SU-DHL-6 (cell line): Measurements from ENCODE around the gene TET3.

Experiments
- CTCF ChIP-seq: fragments of 200-600 bp; sonication (generic); IDR thresholded peaks from one replicate; pipeline ENCODE4 v1.5.1; 2017; ENCODE audit warnings: antibody characterized with exemption, mild to moderate bottlenecking, low read length, moderate library complexity; ENCODE audit not compliant: insufficient read depth, poor library complexity, severe bottlenecking
- EZH2phosphoT487 ChIP-seq: fragments of 200-600 bp; sonication (generic), shearing (Covaris generic); conservative IDR thresholded peaks from 2 replicates; pipeline ENCODE4 v1.6.1; 2018; ENCODE audit warnings: mild to moderate bottlenecking, antibody characterized with exemption, low read length, moderate library complexity, mixed read lengths

GRCh38 chr2:73994178-73994831, 9.6 kb downstream of the TET3 start:
- no peak for TF ChIP-seq CTCF
- no peak for TF ChIP-seq EZH2phosphoT487
